Uterus (tissue), 4 donors: ENCODE results near the gene MESD. TPM values are rescaled to one million over a fixed set of nuclear protein-coding genes. Genes with fewer than 3 reads are reported as not detected.

Experiments
- DNase-seq, 2 donors: peaks; one replicate each; pipeline ENCODE4 v3.0.0-alpha.2; 2019 to 2020
- H3K27ac ChIP-seq, 2 donors: fragments of 200-600 bp; sonication (generic); 1 replicate in 1 of 2; 2 replicates in 1 of 2; pipeline ENCODE4 v1.5.1; 2016 to 2018
- H3K27me3 ChIP-seq, 2 donors: fragments of 200-600 bp; sonication (generic); one replicate each; pipeline ENCODE4 v1.5.1; 2018 to 2019; ENCODE audit warnings: control low read depth in 1 of 2
- H3K36me3 ChIP-seq, 2 donors: fragments of 200-600 bp; sonication (generic); one replicate each; pipeline ENCODE4 v1.5.1; 2019; ENCODE audit warnings: control low read depth in 1 of 2
- H3K4me1 ChIP-seq, 2 donors: fragments of 200-600 bp; sonication (generic); one replicate each; pipeline ENCODE4 v1.5.1; 2018 to 2019; ENCODE audit warnings: control low read depth in 1 of 2
- H3K4me3 ChIP-seq, 2 donors: fragments of 200-600 bp; sonication (generic); 1 replicate in 1 of 2; 2 replicates in 1 of 2; pipeline ENCODE4 v1.5.1; 2018 to 2019; ENCODE audit warnings: mild to moderate bottlenecking in 1 of 2
- H3K9me3 ChIP-seq, 2 donors: fragments of 200-600 bp; sonication (generic); one replicate each; pipeline ENCODE4 v1.5.1; 2019; ENCODE audit warnings: control low read depth in 1 of 2
- CTCF ChIP-seq, 4 experiments: fragments of 200-600 bp in 2 of 4; fragments of 450-650 bp in 2 of 4; sonication (generic) in 2 of 4; IDR thresholded peaks; one replicate each; pipeline ENCODE4 v1.5.1; 2016 to 2019; ENCODE audit warnings: antibody characterized with exemption in 4 of 4, mild to moderate bottlenecking in 2 of 4, moderate library complexity in 1 of 4
- POLR2A ChIP-seq, 2 donors: fragments of 450-650 bp; IDR thresholded peaks; one replicate each; pipeline ENCODE4 v1.6.1; 2016; ENCODE audit warnings: antibody characterized with exemption in 2 of 2, mild to moderate bottlenecking in 1 of 2, moderate library complexity in 1 of 2
- intact Hi-C: fragments of 100-400 bp; cut with DNase I; formaldehyde crosslinking; loops from one replicate; pipeline ENCODE4 v1.15.1; 2023; ENCODE audit warnings: low total_unique reads
- total RNA-seq, 4 donors: library from RNA; depleted of rRNA in 3 of 4; stranded (reverse); fragments of >200 nt in 3 of 4; gene quantifications; one replicate each; pipeline versions ENCODE4 v1.1.0 to v1.2.4, GENCODE V29; 2014 to 2023
- donor health status: DM: yes; HTN: yes; CAD: no.

Gene MESD
- total RNA-seq, 4 donors from 2014 or later: 23.6 to 48.7 (median 27.7) TPM

- Histone ChIP-seq H3K27me3 (no peaks in the 10 kb centered on the region), H3K4me1 (no peaks in the 10 kb centered on the region), H3K4me3 (no peak overlapping the region), H3K9me3 (no peaks in the 10 kb centered on the region), H3K27ac (no peak overlapping the region), H3K36me3 (no peaks in the 10 kb centered on the region)
- no peak for TF ChIP-seq POLR2A (IDR thresholded peaks at IDR 0.05)
- no peak for TF ChIP-seq CTCF (IDR thresholded peaks at IDR 0.05)
- intact Hi-C loops: no loop called here
- no peak for DNase-seq
Measured at GRCh38 chr15:80979538-80980200, 9.9 kb downstream of the MESD start.

DNA sequence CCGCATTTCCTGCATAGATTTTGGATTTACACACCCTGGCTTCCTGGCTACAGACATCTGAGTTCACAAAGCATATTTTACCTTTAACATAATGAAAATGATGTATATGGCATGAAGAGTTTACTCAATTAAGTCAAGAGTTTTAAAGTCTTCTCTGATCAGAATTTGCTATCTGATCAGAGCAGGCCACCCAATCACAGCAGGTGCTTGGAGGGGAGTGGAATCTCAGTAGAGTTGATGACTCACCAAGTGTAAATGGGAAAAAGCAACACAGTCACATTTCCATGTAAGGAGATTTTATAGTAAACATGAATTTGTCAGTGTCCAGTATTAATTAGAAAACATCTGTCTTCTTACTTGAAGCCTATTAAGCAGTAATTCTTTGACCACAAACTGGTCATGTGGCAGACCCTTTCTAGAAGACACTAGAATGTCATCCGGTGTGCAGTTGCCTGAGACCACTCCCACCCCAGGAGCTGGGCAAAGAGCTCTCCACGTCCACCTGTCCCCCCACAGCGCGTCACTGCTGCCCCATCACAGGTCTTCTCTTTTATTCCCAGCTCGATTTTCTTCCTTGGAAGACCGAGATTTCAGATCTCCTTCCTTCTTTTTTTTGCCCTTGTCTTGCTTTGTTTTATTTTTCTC lies 10.8 kb downstream of the MESD start:
- no peaks in the 10 kb centered on the region for H3K4me1 ChIP-seq
- peak overlapping the region in 1 of 2 donors; percentile 41 for H3K27ac ChIP-seq
- no peaks in the 10 kb centered on the region for H3K9me3 ChIP-seq
- no peak overlapping the region for H3K4me3 ChIP-seq
- no peak for TF ChIP-seq POLR2A (IDR thresholded peaks at IDR 0.05)
- no peak for TF ChIP-seq CTCF (IDR thresholded peaks at IDR 0.05)
- no peak for DNase-seq
- H3K36me3 ChIP-seq: no peaks in the 10 kb centered on the region
- H3K27me3 ChIP-seq: no peaks in the 10 kb centered on the region
- intact Hi-C loops: no loop called here

DNA sequence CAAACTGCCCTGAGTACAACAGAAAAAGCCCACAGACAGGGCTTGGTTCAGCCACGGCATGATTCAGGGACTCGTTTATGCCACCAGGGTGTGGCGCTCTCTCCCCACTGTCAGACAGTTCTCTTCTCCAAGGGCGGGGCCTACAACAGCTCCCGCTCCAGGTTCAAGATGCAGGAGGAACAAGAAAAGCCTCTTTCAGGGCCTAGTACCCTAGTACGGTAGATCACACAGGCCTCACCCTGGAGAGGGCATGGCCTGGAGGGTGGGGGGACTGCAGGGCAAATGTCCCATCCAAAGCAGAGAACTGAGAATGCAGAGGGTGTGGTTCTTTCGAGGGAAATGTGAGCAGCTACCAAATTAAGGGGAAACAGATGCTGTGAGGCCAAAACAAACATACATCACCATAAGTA lies 12.0 kb downstream of the MESD start:
- Histone ChIP-seq H3K4me1 (no peaks in the 10 kb centered on the region), H3K9me3 (no peaks in the 10 kb centered on the region), H3K36me3 (no peaks in the 10 kb centered on the region), H3K27ac (no peak overlapping the region), H3K27me3 (no peaks in the 10 kb centered on the region), H3K4me3 (no peak overlapping the region)
- TF ChIP-seq CTCF (IDR thresholded peaks at IDR 0.05) (peak; percentile 23 to 62 (median 50)), POLR2A (IDR thresholded peaks at IDR 0.05) (no peak)
- DNase-seq: peak; percentile 45 to 62
- intact Hi-C loops: no loop called here

DNA sequence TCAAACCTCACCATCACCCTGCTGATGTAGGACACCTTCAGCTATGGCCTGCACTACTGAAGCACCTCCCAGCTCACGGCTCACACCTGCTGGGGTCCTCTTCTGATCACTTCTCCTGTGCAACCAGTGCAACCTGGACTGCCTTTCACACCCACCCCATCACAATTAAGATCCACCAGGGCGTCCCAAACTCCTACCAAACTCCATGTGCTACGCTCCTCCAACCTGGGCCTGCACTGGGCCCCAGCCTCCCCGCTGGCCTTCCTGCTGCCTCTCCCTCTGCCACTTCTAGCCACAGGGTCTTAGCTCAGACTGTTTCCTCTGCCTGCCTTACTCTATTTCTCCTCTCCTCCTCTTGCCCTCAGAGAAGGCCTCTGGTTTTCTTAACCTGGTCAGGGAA lies 12.8 kb downstream of the MESD start:
- no peak for TF ChIP-seq POLR2A (IDR thresholded peaks at IDR 0.05)
- TF ChIP-seq CTCF (IDR thresholded peaks at IDR 0.05): no peak
- Histone ChIP-seq H3K27me3 (no peaks in the 10 kb centered on the region), H3K4me1 (no peaks in the 10 kb centered on the region), H3K36me3 (no peaks in the 10 kb centered on the region), H3K4me3 (no peak overlapping the region), H3K27ac (no peak overlapping the region), H3K9me3 (no peaks in the 10 kb centered on the region)
- intact Hi-C loops: no loop called here
- DNase-seq: no peak

DNA sequence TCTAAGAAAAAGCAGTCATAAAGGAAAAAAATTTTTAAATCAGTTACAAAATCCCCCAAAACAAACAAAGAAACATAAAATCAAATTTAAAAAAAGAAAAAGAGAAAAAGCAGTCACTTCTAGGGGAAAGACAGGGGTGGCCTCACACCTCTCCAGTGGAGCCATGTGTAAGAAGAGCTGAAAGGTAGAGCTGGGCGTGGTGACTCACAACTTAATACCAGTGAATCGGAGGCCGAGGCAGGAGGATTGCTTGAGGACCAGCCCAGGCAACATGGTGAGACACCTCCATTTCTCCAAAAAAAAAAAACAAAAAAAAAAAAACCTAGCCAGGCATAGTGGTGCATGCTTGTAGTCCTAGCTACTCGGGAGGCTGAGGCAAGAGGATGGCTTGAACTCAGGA lies 14.7 kb downstream of the MESD start:
- H3K9me3 ChIP-seq: no peaks in the 10 kb centered on the region
- H3K4me3 ChIP-seq: no peak overlapping the region
- no peaks in the 10 kb centered on the region for H3K36me3 ChIP-seq
- TF ChIP-seq CTCF (IDR thresholded peaks at IDR 0.05): no peak
- no peak for TF ChIP-seq POLR2A (IDR thresholded peaks at IDR 0.05)
- intact Hi-C loops: no loop called here
- no peak overlapping the region for H3K27ac ChIP-seq
- no peak for DNase-seq
- H3K4me1 ChIP-seq: no peaks in the 10 kb centered on the region
- H3K27me3 ChIP-seq: no peaks in the 10 kb centered on the region
